Liver (tissue), 9 donors: ENCODE data around the gene SREBF2. TPM values are rescaled to one million over a fixed set of nuclear protein-coding genes. Genes with fewer than 3 reads are reported as not detected.

ENCODE experiments used
- DNase-seq: peaks from one replicate; pipeline ENCODE4 v3.0.0-alpha.2; 2017; ENCODE audit warnings: low spot score
- H3K27ac ChIP-seq, 2 donors: one replicate each; pipeline ENCODE4 v1.7.0; 2013; ENCODE audit warnings: inconsistent platforms in 2 of 2, low read length in 2 of 2, control low read depth in 1 of 2, low read depth in 1 of 2, mild to moderate bottlenecking in 1 of 2
- H3K27me3 ChIP-seq, 4 donors: one replicate each; pipeline versions ENCODE4 v1.6.1 to v1.7.0; 2013; ENCODE audit warnings: low read length in 3 of 4, inconsistent platforms in 1 of 4, mild to moderate bottlenecking in 1 of 4, moderate library complexity in 1 of 4; ENCODE audit not compliant: control insufficient read depth in 4 of 4, insufficient read depth in 4 of 4
- H3K36me3 ChIP-seq, 4 donors: one replicate each; pipeline versions ENCODE4 v1.6.1 to v1.7.0; 2013; ENCODE audit warnings: low read length in 3 of 4, mild to moderate bottlenecking in 3 of 4, low read depth in 1 of 4, moderate library complexity in 1 of 4; ENCODE audit not compliant: control insufficient read depth in 4 of 4, insufficient read depth in 3 of 4
- H3K4me1 ChIP-seq, 4 donors: one replicate each; pipeline versions ENCODE4 v1.6.1 to v1.7.0; 2013; ENCODE audit warnings: low read length in 3 of 4, mild to moderate bottlenecking in 3 of 4, moderate library complexity in 1 of 4; ENCODE audit not compliant: control insufficient read depth in 4 of 4, insufficient read depth in 4 of 4
- H3K4me3 ChIP-seq, 3 donors: one replicate each; pipeline versions ENCODE4 v1.6.1 to v1.7.0; 2013; ENCODE audit warnings: low read length in 3 of 3, control low read depth in 1 of 3, low read depth in 1 of 3, mild to moderate bottlenecking in 1 of 3
- H3K9ac ChIP-seq, 2 donors: one replicate each; pipeline ENCODE4 v1.7.0; 2013; ENCODE audit warnings: low read length in 2 of 2, mild to moderate bottlenecking in 2 of 2, moderate library complexity in 2 of 2, control low read depth in 1 of 2, low read depth in 1 of 2
- H3K9me3 ChIP-seq, 4 donors: one replicate each; pipeline versions ENCODE4 v1.6.1 to v1.7.0; 2013; ENCODE audit warnings: low read length in 3 of 4; ENCODE audit not compliant: control insufficient read depth in 4 of 4
- EGR1 ChIP-seq, 2 donors: IDR thresholded peaks; 2 replicates each; pipeline ENCODE4 v1.6.1; 2016 to 2018; ENCODE audit warnings: antibody characterized with exemption in 2 of 2, low read depth in 2 of 2
- FOXA1 ChIP-seq: IDR thresholded peaks from 2 replicates; pipeline ENCODE4 v1.6.1; 2016; ENCODE audit warnings: antibody characterized with exemption
- FOXA2 ChIP-seq: IDR thresholded peaks from 2 replicates; pipeline ENCODE4 v1.6.1; 2016; ENCODE audit warnings: antibody characterized with exemption
- GABPA ChIP-seq, 2 donors: IDR thresholded peaks in 1 of 2; conservative IDR thresholded peaks in 1 of 2; 2 replicates each; pipeline ENCODE4 v1.6.1; 2016; ENCODE audit warnings: antibody characterized with exemption in 2 of 2, mild to moderate bottlenecking in 1 of 2, moderate library complexity in 1 of 2
- HNF4G ChIP-seq: IDR thresholded peaks from 2 replicates; pipeline ENCODE4 v1.6.1; 2016; ENCODE audit warnings: antibody characterized with exemption
- RAD21 ChIP-seq, 2 donors: IDR thresholded peaks; 2 replicates each; pipeline ENCODE4 v1.6.1; 2016; ENCODE audit warnings: antibody characterized with exemption in 2 of 2, mild to moderate bottlenecking in 2 of 2
- RXRA ChIP-seq, 2 donors: IDR thresholded peaks; 2 replicates each; pipeline ENCODE4 v1.6.1; 2017 to 2018; ENCODE audit warnings: antibody characterized with exemption in 2 of 2, mild to moderate bottlenecking in 1 of 2
- TAF1 ChIP-seq: conservative IDR thresholded peaks from 2 replicates; pipeline ENCODE4 v1.6.1; 2016; ENCODE audit warnings: antibody characterized with exemption, mild to moderate bottlenecking
- YY1 ChIP-seq: IDR thresholded peaks from 2 replicates; pipeline ENCODE4 v1.6.1; 2016; ENCODE audit warnings: antibody characterized with exemption, mild to moderate bottlenecking
- WGBS: extraction: QIAGEN DNeasy Blood & Tissue Kit; methylation state at CpG from one replicate; pipeline ENCODE4 v1.1.7; 2013; 5-methylcytosine and 5-hydroxymethylcytosine counted together
- polyA plus RNA-seq, 2 donors: library from polyadenylated mRNA; stranded (reverse) in 1 of 2; unstranded in 1 of 2; fragments of 200-250 nt in 1 of 2; fragments of >200 nt in 1 of 2; fragmentation: Nextera tagmentation in 1 of 2; extraction: Ambion mirVana in 1 of 2; gene quantifications; one replicate each; pipeline versions ENCODE4 v1.2.1 to v1.2.3, GENCODE V29; 2013 to 2015
- total RNA-seq, 2 donors: library from RNA; depleted of rRNA; stranded (reverse); fragments of >200 nt; gene quantifications; one replicate each; pipeline ENCODE4 v1.2.3, GENCODE V29; 2014
- TF ChIP-seq, protein P1 (sequence below): fragments of 150-350 bp; IDR thresholded peaks from 2 replicates; pipeline ENCODE4 v1.5.1; 2017; ENCODE audit warnings: improper control_type of control experiment, low read depth, low read length; ENCODE audit not compliant: missing input control
- TF ChIP-seq, protein P2 (sequence below): IDR thresholded peaks from 2 replicates; pipeline ENCODE4 v1.6.1; 2016; ENCODE audit warnings: antibody characterized with exemption
- donor health status: healthy.
- donor health status: healthy.
- donor health status: healthy.
- donor health status: healthy.
- donor health status: healthy.

SREBF2 gene
- total and polyA plus RNA-seq, 4 donors = 18.3 to 69.6 (median 57.3) TPM

DNA sequence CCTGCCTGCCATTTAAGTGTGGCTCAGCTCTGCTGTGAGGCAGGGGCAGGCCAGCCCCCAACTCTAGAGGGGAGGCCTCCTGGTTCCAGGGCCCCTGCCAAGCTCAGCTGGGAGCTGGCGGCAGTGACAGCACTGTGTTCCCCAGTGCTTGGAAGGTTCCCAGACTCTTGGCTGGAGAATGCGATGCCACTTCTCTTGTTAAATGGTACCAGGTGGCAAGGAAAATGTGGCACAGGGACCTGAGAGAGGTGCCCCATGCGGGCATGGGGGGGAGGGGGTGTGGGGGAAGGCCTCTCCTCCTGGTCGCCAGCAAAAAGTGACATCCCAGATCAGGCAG lies 102.1 kb downstream of the SREBF2 start (continued):
- no peak for TF ChIP-seq FOXA1
- no peak for TF ChIP-seq EGR1 (IDR thresholded peaks at IDR 0.05; ENCODE audit: low read depth in 2 of 2)
- TF ChIP-seq TAF1 = no peak
- TF ChIP-seq, protein P1, sequence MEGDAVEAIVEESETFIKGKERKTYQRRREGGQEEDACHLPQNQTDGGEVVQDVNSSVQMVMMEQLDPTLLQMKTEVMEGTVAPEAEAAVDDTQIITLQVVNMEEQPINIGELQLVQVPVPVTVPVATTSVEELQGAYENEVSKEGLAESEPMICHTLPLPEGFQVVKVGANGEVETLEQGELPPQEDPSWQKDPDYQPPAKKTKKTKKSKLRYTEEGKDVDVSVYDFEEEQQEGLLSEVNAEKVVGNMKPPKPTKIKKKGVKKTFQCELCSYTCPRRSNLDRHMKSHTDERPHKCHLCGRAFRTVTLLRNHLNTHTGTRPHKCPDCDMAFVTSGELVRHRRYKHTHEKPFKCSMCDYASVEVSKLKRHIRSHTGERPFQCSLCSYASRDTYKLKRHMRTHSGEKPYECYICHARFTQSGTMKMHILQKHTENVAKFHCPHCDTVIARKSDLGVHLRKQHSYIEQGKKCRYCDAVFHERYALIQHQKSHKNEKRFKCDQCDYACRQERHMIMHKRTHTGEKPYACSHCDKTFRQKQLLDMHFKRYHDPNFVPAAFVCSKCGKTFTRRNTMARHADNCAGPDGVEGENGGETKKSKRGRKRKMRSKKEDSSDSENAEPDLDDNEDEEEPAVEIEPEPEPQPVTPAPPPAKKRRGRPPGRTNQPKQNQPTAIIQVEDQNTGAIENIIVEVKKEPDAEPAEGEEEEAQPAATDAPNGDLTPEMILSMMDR = no peak
- TF ChIP-seq RAD21 (IDR thresholded peaks at IDR 0.05) = no peak
- no peak for TF ChIP-seq YY1

GRCh38 chr22:41935509-41935908 lies 102.6 kb downstream of the SREBF2 start:
- no peak for TF ChIP-seq HNF4G
- no peak for TF ChIP-seq RXRA (IDR thresholded peaks at IDR 0.05)
- no peak for TF ChIP-seq GABPA (IDR thresholded peaks at IDR 0.05 in 1 of 2, conservative IDR thresholded peaks at IDR 0.05 in 1 of 2)
- TF ChIP-seq YY1 = no peak
- no peak for TF ChIP-seq TAF1
- TF ChIP-seq, protein P1 = no peak
- WGBS = 98% methylated on average over 9 of the region's 9 CpGs
- Histone ChIP-seq H3K4me3 (no peak overlapping the region), H3K27me3 (no peaks in the 10 kb centered on the region), H3K9ac (no peak overlapping the region), H3K4me1 (no peaks in the 10 kb centered on the region), H3K27ac (no peak overlapping the region), H3K36me3 (no peaks in the 10 kb centered on the region), H3K9me3 (no peaks in the 10 kb centered on the region)
- DNase-seq = no peak

- H3K9me3 ChIP-seq = no peaks in the 10 kb centered on the region
- no peaks in the 10 kb centered on the region for H3K36me3 ChIP-seq
- no peak overlapping the region for H3K4me3 ChIP-seq
- no peak for DNase-seq
- no peak overlapping the region for H3K27ac ChIP-seq
- 100% methylated on average over 2 of the region's 2 CpGs for WGBS
- TF ChIP-seq, protein P2, sequence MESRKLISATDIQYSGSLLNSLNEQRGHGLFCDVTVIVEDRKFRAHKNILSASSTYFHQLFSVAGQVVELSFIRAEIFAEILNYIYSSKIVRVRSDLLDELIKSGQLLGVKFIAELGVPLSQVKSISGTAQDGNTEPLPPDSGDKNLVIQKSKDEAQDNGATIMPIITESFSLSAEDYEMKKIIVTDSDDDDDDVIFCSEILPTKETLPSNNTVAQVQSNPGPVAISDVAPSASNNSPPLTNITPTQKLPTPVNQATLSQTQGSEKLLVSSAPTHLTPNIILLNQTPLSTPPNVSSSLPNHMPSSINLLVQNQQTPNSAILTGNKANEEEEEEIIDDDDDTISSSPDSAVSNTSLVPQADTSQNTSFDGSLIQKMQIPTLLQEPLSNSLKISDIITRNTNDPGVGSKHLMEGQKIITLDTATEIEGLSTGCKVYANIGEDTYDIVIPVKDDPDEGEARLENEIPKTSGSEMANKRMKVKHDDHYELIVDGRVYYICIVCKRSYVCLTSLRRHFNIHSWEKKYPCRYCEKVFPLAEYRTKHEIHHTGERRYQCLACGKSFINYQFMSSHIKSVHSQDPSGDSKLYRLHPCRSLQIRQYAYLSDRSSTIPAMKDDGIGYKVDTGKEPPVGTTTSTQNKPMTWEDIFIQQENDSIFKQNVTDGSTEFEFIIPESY = no peak
- TF ChIP-seq FOXA2 = no peak
- H3K9ac ChIP-seq = no peak overlapping the region
- H3K4me1 ChIP-seq = no peaks in the 10 kb centered on the region
- H3K27me3 ChIP-seq = no peaks in the 10 kb centered on the region
Observed at GRCh38 chr22:41936894-41937169, 103.9 kb downstream of the SREBF2 start.
